GM18870 (cell line): ENCODE results near the gene BMP6.

Source experiments
- ATAC-seq: cut with Tn5 transposase; IDR thresholded peaks from one replicate; pipeline ENCODE4 v1.9.1; 2021; ENCODE audit warnings: moderate library complexity; ENCODE audit not compliant: unreplicated experiment

BMP6 gene

DNA sequence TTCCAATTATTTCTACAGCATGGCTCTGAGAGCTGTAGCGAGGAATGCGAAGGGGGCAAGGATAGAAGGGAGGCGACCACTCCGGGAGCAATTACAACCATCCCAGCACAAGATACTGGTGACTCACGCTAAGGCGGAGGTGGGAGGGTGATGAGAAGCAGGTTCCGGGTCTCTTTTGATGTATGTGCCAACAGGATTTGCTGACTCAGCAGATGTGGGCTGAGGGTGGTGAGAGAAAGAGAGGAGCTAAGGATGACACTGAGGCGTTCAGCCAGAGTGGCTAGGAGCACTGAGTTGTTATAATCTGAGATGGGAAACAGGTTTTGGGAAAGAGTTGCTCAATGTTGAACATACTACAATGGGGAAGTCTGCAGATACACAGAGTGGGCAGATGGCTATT is 194.0 kb downstream of the BMP6 start:
- no peak for ATAC-seq

DNA sequence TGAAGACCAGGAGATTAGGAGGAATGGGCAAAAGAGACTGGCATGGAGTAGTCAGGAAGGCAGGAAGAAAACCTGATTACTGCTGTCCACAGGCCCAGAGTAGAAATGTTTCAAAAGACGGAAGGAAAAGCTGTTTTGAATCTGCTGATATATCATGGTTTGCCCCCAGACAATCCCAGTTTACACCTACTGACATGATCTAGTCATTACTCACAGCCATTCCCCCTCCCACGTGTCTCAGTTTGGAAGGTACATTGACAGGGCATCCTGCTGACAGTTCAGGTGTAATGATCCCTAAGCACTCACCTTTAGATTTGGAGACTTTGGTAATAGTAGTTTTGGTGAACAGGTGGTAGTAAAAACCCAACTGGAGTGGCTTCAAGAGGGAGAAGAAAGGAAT is 194.5 kb downstream of the BMP6 start:
- ATAC-seq = no peak

DNA sequence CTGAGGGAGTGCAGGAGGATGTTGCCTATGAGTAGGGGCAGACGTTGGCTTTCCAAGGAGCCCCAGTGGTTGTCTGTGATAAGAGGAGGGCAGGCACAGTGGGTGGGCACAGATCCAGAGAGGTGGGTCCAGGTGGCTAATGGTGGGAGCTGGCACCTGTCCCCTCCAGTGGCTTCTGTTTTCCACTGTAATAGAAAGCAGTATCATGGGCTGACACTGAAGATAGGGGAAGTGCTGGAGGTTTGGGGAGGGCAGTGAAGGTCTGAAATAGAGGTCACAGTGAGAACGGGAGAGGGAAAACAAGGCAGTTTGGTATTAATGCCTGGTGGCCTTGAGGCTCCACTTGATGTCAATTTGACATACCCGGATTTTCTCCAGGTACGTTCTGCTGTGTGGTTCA is 195.1 kb downstream of the BMP6 start:
- no peak for ATAC-seq

GRCh38 chr6:7921632-7922092 is 195.8 kb downstream of the BMP6 start:
- no peak for ATAC-seq

DNA sequence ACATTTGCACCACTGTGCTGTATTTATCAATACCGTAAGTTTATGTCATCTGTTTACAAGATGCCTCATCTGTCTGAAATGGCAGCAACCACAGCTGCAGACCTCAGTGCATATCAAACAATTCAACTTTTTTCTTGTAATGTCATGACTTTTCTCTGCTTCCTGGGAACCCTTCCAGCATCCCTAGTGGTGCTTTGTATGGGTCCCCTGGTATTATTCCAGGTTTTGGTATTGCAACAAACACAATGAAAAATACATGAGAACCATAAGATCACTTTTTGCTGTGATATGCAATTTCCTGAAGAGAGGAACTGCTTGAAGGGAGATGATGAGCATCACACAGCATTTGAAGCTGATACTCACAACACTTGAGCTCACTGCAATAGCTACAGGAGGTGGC is 196.7 kb downstream of the BMP6 start:
- no peak for ATAC-seq

GRCh38 chr6:7924867-7925266 is 199.0 kb downstream of the BMP6 start:
- ATAC-seq = no peak
